HG03039 (cell line): ENCODE measurements around the gene CCDC150.
"Not testable (repeated sequence)": the region's sequence is repeated elsewhere in the genome, so short reads cannot be mapped to it uniquely, and the experiment has no call there.

Experiments used
- ATAC-seq: cut with Tn5 transposase; IDR thresholded peaks from one replicate; pipeline ENCODE4 v1.9.1; 2021; ENCODE audit warnings: mild to moderate bottlenecking, moderate library complexity; ENCODE audit not compliant: unreplicated experiment

CCDC150 gene

DNA sequence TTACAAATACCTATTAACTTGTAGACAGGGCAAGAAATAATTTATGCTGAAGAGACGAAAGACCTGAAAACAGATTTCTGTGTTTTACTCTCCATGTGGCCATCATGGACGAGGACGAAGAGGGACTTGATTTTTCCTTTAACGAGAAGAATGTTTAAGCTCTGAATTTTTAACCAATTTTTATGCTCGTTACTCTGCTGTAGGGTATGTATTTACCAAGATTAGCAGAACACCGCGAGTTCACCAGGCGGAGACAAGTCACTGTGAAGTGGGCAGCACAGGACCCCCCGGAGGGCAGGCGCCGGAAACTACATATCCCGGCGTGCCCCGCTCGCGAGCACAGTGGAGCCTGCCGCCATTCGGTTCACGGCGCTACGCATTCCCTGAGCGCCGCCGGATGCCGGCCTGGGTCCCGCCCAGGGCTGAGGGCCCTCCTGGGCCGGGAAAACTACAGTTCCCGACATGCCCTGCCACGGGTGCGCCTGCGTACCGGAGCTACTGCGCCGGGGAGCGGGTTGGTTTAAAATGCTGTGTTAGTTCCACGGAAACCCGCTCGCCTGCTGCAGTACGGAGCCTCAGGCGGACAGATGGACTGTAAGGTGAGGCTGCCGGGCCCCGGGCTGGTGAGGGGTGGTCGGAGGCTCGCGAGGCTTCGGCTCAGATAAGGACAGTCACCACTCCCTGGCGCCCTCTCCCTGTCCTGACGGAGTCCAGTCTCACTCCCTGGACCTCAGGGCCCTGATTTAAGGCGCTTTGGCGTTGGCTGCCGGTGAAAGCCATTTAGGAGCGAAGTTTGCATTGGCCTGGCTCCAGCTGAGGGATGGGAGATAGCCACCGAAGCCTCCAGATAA lies at the start of gene CCDC150:
Gene CCDC150, plus strand, starts transcription at position 536 of the 851 bp plus-strand sequence. Its CDS starts 52 bp downstream, at position 588.
- peak; percentile 99 for ATAC-seq

GRCh38 chr2:196590286-196590685 lies 49.2 kb upstream of the CCDC150 start:
- no peak for ATAC-seq

- no peak for ATAC-seq
Measured at GRCh38 chr2:196591004-196591403, 48.5 kb upstream of the CCDC150 start.

- no peak for ATAC-seq
Measured at GRCh38 chr2:196591621-196592022, 47.9 kb upstream of the CCDC150 start.

- ATAC-seq = peak; percentile 6
Measured at GRCh38 chr2:196592331-196592910, 47.1 kb upstream of the CCDC150 start.

- ATAC-seq = peak; percentile 53
Measured at GRCh38 chr2:196592911-196593881, 46.3 kb upstream of the CCDC150 start, which contains the start of gene HECW2. Gene HECW2 (minus strand): TSS chr2:196593554.

- ATAC-seq = no peak
Measured at GRCh38 chr2:196594158-196594557, 45.4 kb upstream of the CCDC150 start.

GRCh38 chr2:196597531-196597930 lies 42.0 kb upstream of the CCDC150 start:
- ATAC-seq = no peak

DNA sequence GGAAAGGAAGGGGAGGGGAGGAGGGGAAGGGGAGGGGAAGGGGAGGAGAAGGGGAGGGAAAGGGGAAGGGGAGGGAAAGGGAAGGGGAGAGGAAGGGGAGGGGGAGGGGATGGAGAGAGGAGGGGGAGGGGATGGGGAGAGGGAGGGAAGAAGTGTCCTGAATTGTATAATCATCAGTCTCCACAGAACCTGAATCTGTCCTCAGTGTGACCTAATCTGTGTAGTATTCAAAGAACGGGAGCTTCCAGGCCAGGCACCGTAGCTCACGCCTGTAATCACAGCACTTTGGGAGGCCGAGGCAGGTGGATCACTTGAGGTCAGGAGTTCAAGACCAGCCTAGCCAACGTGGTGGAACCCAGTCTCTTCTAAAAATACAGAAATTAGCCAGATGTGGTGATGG lies 41.1 kb upstream of the CCDC150 start:
- no peak for ATAC-seq

GRCh38 chr2:196598846-196599245 lies 40.7 kb upstream of the CCDC150 start:
- ATAC-seq = no peak

DNA sequence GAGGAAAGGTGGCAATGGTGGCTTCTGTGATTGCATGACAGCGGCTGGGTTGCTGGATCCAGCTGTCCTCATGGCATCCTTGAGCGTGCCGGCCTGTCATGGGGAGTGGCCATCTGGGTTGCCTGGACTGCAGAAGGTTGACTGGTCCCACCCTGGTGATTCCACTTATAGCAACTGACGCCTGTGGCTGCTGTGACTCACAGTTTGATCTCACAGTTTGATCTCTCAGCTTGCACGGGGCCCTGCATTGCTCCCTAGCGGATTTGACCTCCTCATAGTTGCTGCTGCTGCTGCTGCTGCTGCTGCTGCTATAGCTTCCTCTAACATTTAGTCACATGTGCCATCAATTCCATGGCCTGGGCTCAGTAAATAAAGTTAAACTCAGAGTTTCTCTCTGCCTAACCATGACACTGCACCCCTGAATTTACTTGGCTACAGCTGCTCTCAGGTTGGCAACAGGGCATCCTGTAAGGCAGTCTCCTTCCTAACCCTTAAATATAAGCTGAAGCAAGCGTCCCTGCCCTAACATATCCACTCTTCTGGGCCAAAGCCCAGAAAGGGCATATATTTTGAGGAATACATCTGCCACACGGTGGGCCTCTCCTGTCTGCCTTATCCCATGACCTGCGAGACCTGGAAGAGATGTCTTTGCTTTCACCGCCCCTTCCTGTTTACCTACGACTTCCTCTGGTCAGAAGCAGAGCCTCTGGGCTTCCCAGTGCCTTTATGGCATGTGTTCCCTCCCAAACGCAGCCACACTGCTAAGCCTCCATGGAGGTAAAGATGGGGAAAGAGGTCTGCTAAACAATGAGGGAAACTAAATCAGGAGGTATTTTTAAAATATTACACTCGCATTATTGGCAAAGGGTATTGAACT lies 37.8 kb upstream of the CCDC150 start:
- no peak for ATAC-seq

DNA sequence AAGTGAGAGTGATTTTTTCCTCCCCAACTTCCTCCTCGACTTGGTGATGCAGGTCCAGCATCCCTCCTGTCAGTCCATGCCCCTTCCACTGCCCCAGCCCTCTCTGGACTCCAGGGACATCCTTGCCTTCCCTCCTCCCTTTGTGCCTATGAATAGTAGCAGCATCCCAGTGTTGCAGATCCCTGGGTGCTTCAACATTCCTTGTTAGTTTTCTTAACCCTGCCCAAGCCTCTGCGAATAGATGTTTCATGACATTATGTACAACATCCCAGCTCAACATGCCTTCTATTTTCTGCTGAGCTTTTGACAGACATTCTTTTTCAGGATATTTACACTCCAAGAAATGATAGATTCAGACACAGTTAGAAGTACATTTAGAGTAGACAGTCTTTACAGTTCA lies 35.3 kb upstream of the CCDC150 start:
- no peak for ATAC-seq

GRCh38 chr2:196606516-196606915 lies 33.0 kb upstream of the CCDC150 start:
- no peak for ATAC-seq

DNA sequence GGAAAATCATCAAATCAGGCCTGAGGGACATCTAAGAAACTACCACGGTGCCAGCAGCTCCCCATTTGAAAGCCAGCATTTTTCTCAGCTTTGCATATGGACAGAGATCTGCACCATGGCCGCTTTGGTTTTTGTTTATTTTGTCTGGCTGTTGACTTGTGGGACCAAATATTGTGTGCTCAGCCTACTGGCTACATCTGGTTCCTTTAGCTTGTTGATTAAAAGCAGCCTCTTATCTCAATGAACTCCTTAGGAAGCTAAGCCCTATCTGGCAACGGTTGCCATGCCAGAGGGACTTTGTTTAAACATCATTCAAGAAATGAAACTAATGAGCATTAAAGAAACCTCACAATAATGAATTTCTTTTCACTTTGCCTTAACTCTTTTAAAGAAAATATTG lies 32.4 kb upstream of the CCDC150 start:
- no peak for ATAC-seq

GRCh38 chr2:196607896-196608295 lies 31.6 kb upstream of the CCDC150 start:
- not testable (repeated sequence) for ATAC-seq

DNA sequence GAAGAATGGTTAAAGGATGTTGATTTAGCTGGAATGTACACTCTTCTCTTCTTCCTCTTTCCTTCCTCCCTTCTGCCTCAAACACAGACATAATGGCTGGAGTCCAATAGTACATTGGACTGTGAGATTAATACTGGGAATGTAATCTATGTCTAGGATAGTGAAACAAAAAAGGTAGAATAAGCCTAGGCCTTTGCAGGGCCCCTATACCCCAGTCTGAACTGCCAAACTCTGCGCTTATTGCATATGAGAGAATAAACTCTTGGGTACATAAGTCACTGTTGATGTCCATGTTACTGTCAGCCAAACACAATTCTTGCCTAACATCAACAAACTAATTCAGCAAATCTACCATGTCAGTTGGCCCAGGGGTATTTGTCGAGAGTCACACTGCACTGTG lies 29.7 kb upstream of the CCDC150 start:
- no peak for ATAC-seq

GRCh38 chr2:196610796-196611195 lies 28.7 kb upstream of the CCDC150 start:
- ATAC-seq = no peak

GRCh38 chr2:196613302-196613701 lies 26.2 kb upstream of the CCDC150 start:
- ATAC-seq = no peak

GRCh38 chr2:196617430-196617829 lies 22.1 kb upstream of the CCDC150 start:
- ATAC-seq = no peak

GRCh38 chr2:196618661-196619060 lies 20.9 kb upstream of the CCDC150 start:
- no peak for ATAC-seq
